ENCODE data around the gene UBAP2L.
A peak's percentile ranks its signal among the peaks of the same experiment; 100 is the strongest.
"Not testable (repeated sequence)": the region's sequence is repeated elsewhere in the genome, so short reads cannot be mapped to it uniquely, and the experiment has no call there.

The UBAP2L gene

GRCh38 chr1:154183046-154183915 is 37.5 kb upstream of the UBAP2L start:
- no peak for TF ChIP-seq JUND (IDR thresholded peaks at IDR 0.05; ENCODE audit: low read depth)
- peak; percentile 95 to 99 for DNase-seq (ENCODE audit: low read depth in 1 of 2, low spot score in 1 of 2)
- in situ Hi-C loops (cut with HindIII; ENCODE audit: low pct_unique_long_range_greater_than_20kb, low sequenced_read_pairs), result no loop called here

DNA sequence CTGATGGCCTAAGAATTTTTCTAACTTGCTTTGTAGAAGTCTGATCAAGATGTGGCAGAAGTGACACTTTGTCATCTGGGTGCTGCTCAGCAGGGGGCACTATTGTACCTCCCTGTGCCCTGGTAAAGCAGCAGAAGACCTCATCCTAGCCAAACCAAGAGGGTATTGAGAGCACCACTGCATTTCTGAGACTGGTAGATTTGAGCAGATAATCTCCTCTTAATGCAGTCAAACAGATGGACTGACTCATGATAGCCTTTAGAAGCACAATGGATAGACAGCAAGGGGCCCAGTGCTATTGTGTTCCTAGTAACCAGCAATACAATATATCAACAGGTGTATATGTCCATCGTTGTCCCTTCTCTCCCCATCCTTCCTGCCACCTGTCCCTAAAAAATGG is 34.6 kb upstream of the UBAP2L start:
- in situ Hi-C loops (cut with HindIII; ENCODE audit: low pct_unique_long_range_greater_than_20kb, low sequenced_read_pairs), result no loop called here
- no peak for TF ChIP-seq JUND (IDR thresholded peaks at IDR 0.05; ENCODE audit: low read depth)
- DNase-seq (ENCODE audit: low read depth in 1 of 2, low spot score in 1 of 2), result peak in 1 of 2 experiments; percentile 91

GRCh38 chr1:154186852-154187501 is 33.8 kb upstream of the UBAP2L start:
- in situ Hi-C loops (cut with HindIII; ENCODE audit: low pct_unique_long_range_greater_than_20kb, low sequenced_read_pairs), result no loop called here
- no peak for TF ChIP-seq JUND (IDR thresholded peaks at IDR 0.05; ENCODE audit: low read depth)
- DNase-seq (ENCODE audit: low read depth in 1 of 2, low spot score in 1 of 2), result peak in 1 of 2 experiments; percentile 51

- in situ Hi-C loops (cut with HindIII; ENCODE audit: low pct_unique_long_range_greater_than_20kb, low sequenced_read_pairs), result no loop called here
- TF ChIP-seq JUND (IDR thresholded peaks at IDR 0.05; ENCODE audit: low read depth), result no peak; the same call in 1 of the 2 replicates
- DNase-seq (ENCODE audit: low read depth in 1 of 2, low spot score in 1 of 2), result peak in 1 of 2 experiments; percentile 99
These were observed 30.2 kb upstream of the UBAP2L start for GRCh38 chr1:154190550-154190949.

- no peak for TF ChIP-seq JUND (IDR thresholded peaks at IDR 0.05; ENCODE audit: low read depth)
- in situ Hi-C loops (cut with HindIII; ENCODE audit: low pct_unique_long_range_greater_than_20kb, low sequenced_read_pairs), result no loop called here
These were observed 28.7 kb upstream of the UBAP2L start, which contains the start of gene TPM3 for GRCh38 chr1:154191990-154192461. TSS of gene TPM3 (minus strand) at chr1:154192100. CDS start at chr1:154192018, 82 bp downstream.

DNA sequence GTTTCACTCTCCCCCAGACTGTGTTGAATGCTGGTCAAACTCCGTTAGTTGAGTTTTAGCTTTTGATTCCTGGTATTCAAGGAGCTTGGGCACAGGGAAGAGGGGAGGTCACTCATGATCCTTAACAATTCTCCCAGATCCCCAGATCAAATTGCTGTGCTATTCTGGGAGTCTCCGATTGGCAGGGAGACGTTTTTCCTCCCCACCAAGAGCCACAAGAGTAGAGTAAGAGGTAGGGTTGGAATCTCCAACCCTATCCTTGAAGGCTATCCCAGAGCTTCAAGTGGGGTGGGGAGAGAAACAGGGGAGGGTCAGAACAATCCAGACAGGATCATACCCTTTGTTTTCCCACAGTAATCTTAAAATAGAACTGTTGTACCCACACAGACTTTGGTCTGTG is 28.3 kb upstream of the UBAP2L start:
- in situ Hi-C loops (cut with HindIII; ENCODE audit: low pct_unique_long_range_greater_than_20kb, low sequenced_read_pairs), result no loop called here
- DNase-seq (ENCODE audit: low read depth in 1 of 2, low spot score in 1 of 2), result no peak
- no peak for TF ChIP-seq JUND (IDR thresholded peaks at IDR 0.05; ENCODE audit: low read depth)

More at GRCh38 chr1:154191990-154192461, 28.7 kb upstream of the UBAP2L start, which contains the start of gene TPM3:
- DNase-seq (ENCODE audit: low read depth in 1 of 2, low spot score in 1 of 2), result no peak

DNA sequence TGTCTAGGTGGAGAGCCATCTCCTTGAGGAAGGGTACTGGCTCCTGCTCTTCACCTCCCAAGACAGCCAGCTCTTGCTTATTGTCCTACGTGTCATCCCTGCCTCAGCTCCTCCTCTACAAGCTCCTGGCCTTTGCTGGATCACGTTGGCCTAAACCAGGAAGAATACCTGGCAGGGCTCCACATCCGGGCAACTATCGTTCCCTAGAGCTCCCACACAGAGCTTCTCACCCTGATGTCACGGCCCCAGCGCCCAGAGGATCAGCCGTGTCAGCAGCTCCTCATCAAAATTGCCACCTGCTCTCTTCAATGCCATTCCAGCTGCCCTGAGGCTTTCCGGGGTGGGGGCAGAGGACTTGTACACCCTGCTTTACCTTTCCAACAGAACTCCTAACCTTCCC is 26.9 kb upstream of the UBAP2L start:
- in situ Hi-C loops (cut with HindIII; ENCODE audit: low pct_unique_long_range_greater_than_20kb, low sequenced_read_pairs), result no loop called here
- no peak for TF ChIP-seq JUND (IDR thresholded peaks at IDR 0.05; ENCODE audit: low read depth)
- peak in 1 of 2 experiments; percentile 95 for DNase-seq (ENCODE audit: low read depth in 1 of 2, low spot score in 1 of 2)

- in situ Hi-C loops (cut with HindIII; ENCODE audit: low pct_unique_long_range_greater_than_20kb, low sequenced_read_pairs), result no loop called here
- peak; percentile 30 to 83 for DNase-seq (ENCODE audit: low read depth in 1 of 2, low spot score in 1 of 2)
- TF ChIP-seq JUND (IDR thresholded peaks at IDR 0.05; ENCODE audit: low read depth), result no peak
These were observed 21.8 kb upstream of the UBAP2L start for GRCh38 chr1:154198756-154199562.

GRCh38 chr1:154199563-154199879 is 21.2 kb upstream of the UBAP2L start:
- peak in 1 of 2 experiments; percentile 72 for DNase-seq (ENCODE audit: low read depth in 1 of 2, low spot score in 1 of 2)
- in situ Hi-C loops (cut with HindIII; ENCODE audit: low pct_unique_long_range_greater_than_20kb, low sequenced_read_pairs), result no loop called here
- TF ChIP-seq JUND (IDR thresholded peaks at IDR 0.05; ENCODE audit: low read depth), result no peak

DNA sequence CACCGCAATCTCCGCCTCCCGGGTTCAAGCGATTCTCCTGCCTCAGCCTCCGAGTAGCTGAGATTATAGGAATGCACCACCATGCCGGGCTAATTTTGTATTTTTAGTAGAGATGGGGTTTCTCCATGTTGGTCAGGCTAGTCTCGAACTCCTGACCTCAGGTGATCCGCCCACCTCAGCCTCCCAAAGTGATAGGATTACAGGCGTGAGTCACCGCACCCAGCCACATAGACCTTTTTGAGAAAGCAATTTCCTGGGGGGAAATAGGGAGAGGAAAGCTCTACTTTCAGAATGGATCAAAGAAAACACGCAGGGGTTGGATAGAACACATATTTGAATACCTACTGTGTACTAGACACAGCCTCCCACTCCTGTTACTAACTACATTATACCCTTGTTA is 15.0 kb upstream of the UBAP2L start:
- in situ Hi-C loops (cut with HindIII; ENCODE audit: low pct_unique_long_range_greater_than_20kb, low sequenced_read_pairs); DNase-seq (ENCODE audit: low read depth in 1 of 2, low spot score in 1 of 2): not testable (repeated sequence)

DNA sequence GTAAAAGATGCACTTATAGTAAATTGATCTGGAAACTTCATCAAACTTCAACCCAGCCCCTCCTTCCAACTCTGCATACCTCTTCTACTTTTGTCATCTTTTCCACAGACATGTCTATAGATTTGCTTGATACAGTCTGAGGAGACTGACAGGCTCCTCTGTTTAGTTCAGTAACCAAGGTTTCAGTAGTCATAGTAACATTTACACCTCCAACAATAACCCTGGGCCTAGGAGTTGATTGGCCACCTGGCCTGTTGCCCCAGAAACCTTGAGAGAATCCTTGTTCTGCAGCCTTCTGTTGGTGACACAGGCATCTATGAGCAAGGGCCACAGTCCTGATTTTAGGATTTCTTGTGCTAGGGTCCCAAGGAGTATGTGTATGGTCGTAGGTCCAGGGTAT is 14.6 kb upstream of the UBAP2L start, which contains the start of gene CFAP141:
Gene CFAP141, minus strand, starts transcription at position 138 of the 400 bp plus-strand sequence. Its CDS starts 26 bp downstream, at position 112.
- in situ Hi-C loops (cut with HindIII; ENCODE audit: low pct_unique_long_range_greater_than_20kb, low sequenced_read_pairs), result no loop called here
- TF ChIP-seq JUND (IDR thresholded peaks at IDR 0.05; ENCODE audit: low read depth), result no peak
- peak in 1 of 2 experiments; percentile 50 for DNase-seq (ENCODE audit: low read depth in 1 of 2, low spot score in 1 of 2)

DNA sequence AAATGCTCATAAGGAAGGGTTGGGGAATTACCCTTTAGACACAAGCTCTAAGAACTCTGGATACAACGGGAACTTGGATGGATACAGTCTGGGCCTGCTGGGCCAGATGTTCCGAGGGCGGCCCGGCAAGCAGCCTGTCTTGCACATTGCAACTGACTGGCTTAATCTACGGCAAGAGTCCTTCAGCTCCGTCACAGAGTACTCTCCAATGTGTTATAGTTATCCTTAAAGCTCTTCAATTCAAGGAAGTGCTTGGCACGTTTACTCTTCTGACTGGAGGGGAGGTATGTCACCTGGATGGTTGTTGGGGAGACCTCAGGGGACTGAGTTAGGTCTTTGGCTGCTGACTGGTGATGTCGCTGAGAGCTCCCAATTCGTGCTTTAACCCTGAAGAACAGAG is 13.5 kb upstream of the UBAP2L start:
- DNase-seq (ENCODE audit: low read depth in 1 of 2, low spot score in 1 of 2), result no peak
- TF ChIP-seq JUND (IDR thresholded peaks at IDR 0.05; ENCODE audit: low read depth), result no peak
- in situ Hi-C loops (cut with HindIII; ENCODE audit: low pct_unique_long_range_greater_than_20kb, low sequenced_read_pairs), result no loop called here

Data from T47D (cell line).